Neuronal stem cell (in vitro differentiated cells): Measurements from ENCODE around the gene ATG9B.
A peak's percentile ranks its signal among the peaks of the same experiment; 100 is the strongest.

Experiments
- DNase-seq: peaks from one replicate; pipeline ENCODE4 v3.0.0-alpha.2; 2013; ENCODE audit warnings: low spot score
- H2AFZ ChIP-seq: one replicate; pipeline ENCODE4 v1.6.1; 2013; ENCODE audit warnings: mild to moderate bottlenecking, low read length, inconsistent platforms
- H2AK5ac ChIP-seq: 2 replicates; pipeline ENCODE4 v1.6.1; 2013; ENCODE audit warnings: low read depth, mild to moderate bottlenecking, inconsistent platforms, low read length, moderate library complexity, mixed read lengths
- H2BK120ac ChIP-seq: 2 replicates; pipeline ENCODE4 v1.6.1; 2013; ENCODE audit warnings: low read depth, mild to moderate bottlenecking, inconsistent platforms, low read length, moderate library complexity, mixed read lengths
- H2BK12ac ChIP-seq: one replicate; pipeline ENCODE4 v1.6.1; 2013; ENCODE audit warnings: low read length, inconsistent platforms
- H2BK15ac ChIP-seq: 2 replicates; pipeline ENCODE4 v1.6.1; 2013; ENCODE audit warnings: mild to moderate bottlenecking, low read length, inconsistent platforms, mixed read lengths
- H2BK5ac ChIP-seq: one replicate; pipeline ENCODE4 v1.6.1; 2013; ENCODE audit warnings: inconsistent platforms, mild to moderate bottlenecking, low read length, moderate library complexity
- H3K14ac ChIP-seq: one replicate; pipeline ENCODE4 v1.6.1; 2013; ENCODE audit warnings: low read length, inconsistent platforms
- H3K18ac ChIP-seq: 2 replicates; pipeline ENCODE4 v1.6.1; 2013; ENCODE audit warnings: low read length, inconsistent platforms
- H3K23ac ChIP-seq: 2 replicates; pipeline ENCODE4 v1.6.1; 2013; ENCODE audit warnings: low read depth, mild to moderate bottlenecking, mixed read lengths, low read length, inconsistent platforms; ENCODE audit not compliant: poor library complexity
- H3K27ac ChIP-seq: replicated peaks from 3 replicates; pipeline ENCODE4 v1.5.1; 2013; ENCODE audit warnings: low read length, inconsistent platforms
- H3K27me3 ChIP-seq, 3 experiments: 2 replicates each; pipeline ENCODE4 v1.6.1; 2013; ENCODE audit warnings: low read length in 3 of 3, mild to moderate bottlenecking in 2 of 3, inconsistent platforms in 1 of 3, low read depth in 1 of 3, mixed read lengths in 1 of 3, moderate library complexity in 1 of 3; ENCODE audit not compliant: control insufficient read depth in 3 of 3, insufficient read depth in 3 of 3
- H3K36me3 ChIP-seq, 2 donors: replicated peaks in 1 of 2; 2 replicates each; pipeline ENCODE4 v1.6.1; 2013; ENCODE audit warnings: low read length in 2 of 2; ENCODE audit not compliant: control insufficient read depth in 2 of 2, insufficient read depth in 2 of 2
- H3K4ac ChIP-seq: 2 replicates; pipeline ENCODE4 v1.6.1; 2013; ENCODE audit warnings: inconsistent platforms, mild to moderate bottlenecking, low read length, moderate library complexity
- H3K4me1 ChIP-seq, 2 donors: 1 replicate in 1 of 2; 2 replicates in 1 of 2; pipeline ENCODE4 v1.6.1; 2013; ENCODE audit warnings: low read length in 2 of 2, low read depth in 1 of 2; ENCODE audit not compliant: control insufficient read depth in 2 of 2, insufficient read depth in 1 of 2
- H3K4me2 ChIP-seq: one replicate; pipeline ENCODE4 v1.6.1; 2013; ENCODE audit warnings: mild to moderate bottlenecking, low read length, inconsistent platforms; ENCODE audit not compliant: insufficient read depth, poor library complexity, severe bottlenecking
- H3K4me3 ChIP-seq, 2 donors: 2 replicates each; pipeline ENCODE4 v1.5.1; 2013; ENCODE audit warnings: low read length in 2 of 2, mild to moderate bottlenecking in 2 of 2, inconsistent platforms in 1 of 2, moderate library complexity in 1 of 2
- H3K79me1 ChIP-seq: one replicate; pipeline ENCODE4 v1.6.1; 2013; ENCODE audit warnings: low read depth, mild to moderate bottlenecking, inconsistent platforms, low read length, moderate library complexity
- H3K9ac ChIP-seq: one replicate; pipeline ENCODE4 v1.6.1; 2013; ENCODE audit warnings: mild to moderate bottlenecking, low read depth, low read length, inconsistent platforms; ENCODE audit not compliant: poor library complexity
- H3K9me3 ChIP-seq, 2 donors: replicated peaks in 1 of 2; 2 replicates each; pipeline versions ENCODE3 to v1.6.1; 2013; ENCODE audit warnings: low read length in 2 of 2, mild to moderate bottlenecking in 2 of 2, inconsistent platforms in 1 of 2, low read depth in 1 of 2, mixed read lengths in 1 of 2, moderate library complexity in 1 of 2; ENCODE audit not compliant: control insufficient read depth in 2 of 2, insufficient read depth in 1 of 2
- H4K8ac ChIP-seq: one replicate; pipeline ENCODE4 v1.6.1; 2013; ENCODE audit warnings: low read depth, mild to moderate bottlenecking, inconsistent platforms, low read length, moderate library complexity
- H4K91ac ChIP-seq: one replicate; pipeline ENCODE4 v1.6.1; 2013; ENCODE audit warnings: low read length, low read depth, mild to moderate bottlenecking, inconsistent platforms; ENCODE audit not compliant: poor library complexity
- WGBS, 2 donors: extraction: QIAGEN DNeasy Blood & Tissue Kit; methylation state at CpG; one replicate each; pipeline ENCODE4 v1.1.7; 2013; ENCODE audit warnings: missing lambda C conversion rate in 2 of 2, mixed read lengths in 1 of 2; ENCODE audit not compliant: insufficient read length in 2 of 2, insufficient replicate concordance in 1 of 2; ENCODE audit errors: extremely low coverage in 2 of 2; 5-methylcytosine and 5-hydroxymethylcytosine counted together

Gene ATG9B

GRCh38 chr7:151062111-151062398 is 37.8 kb upstream of the ATG9B start:
- Histone ChIP-seq H2BK12ac (peak overlapping the region; percentile 53), H4K91ac (no peak overlapping the region), H3K4me2 (peak overlapping the region; percentile 64), H3K27ac (no peak overlapping the region), H3K18ac (peak overlapping the region; percentile 90), H3K14ac (peak overlapping the region; percentile 59), H3K79me1 (peaks cover 4% of the 10 kb centered on the region), H2BK5ac (no peak overlapping the region), H3K4me1 (peaks cover 21 to 36% of the 10 kb centered on the region in 2 donors), H2AFZ (no peak overlapping the region), H3K9me3 (no peaks in the 10 kb centered on the region), H3K4ac (peak overlapping the region; percentile 38), H4K8ac (no peak overlapping the region), H3K23ac (peak overlapping the region; percentile 75), H3K27me3 (peaks cover 0 to 20% (median 0%) of the 10 kb centered on the region in 3 experiments), H3K9ac (peak overlapping the region; percentile 73), H3K4me3 (no peak overlapping the region), H2AK5ac (peak overlapping the region; percentile 23), H3K36me3 (peaks cover 18 to 46% of the 10 kb centered on the region in 2 donors), H2BK15ac (peak overlapping the region; percentile 70), H2BK120ac (no peak overlapping the region)
- no CpG with 5 or more reads among the region's 11 CpGs for WGBS, 2 donors
- DNase-seq = no peak

GRCh38 chr7:151061213-151062110 is 37.2 kb upstream of the ATG9B start:
- peaks cover 15 to 40% of the 10 kb centered on the region in 2 donors for H3K36me3 ChIP-seq
- H3K27me3 ChIP-seq = peaks cover 0 to 26% (median 0%) of the 10 kb centered on the region in 3 experiments
- H2BK12ac ChIP-seq = peak overlapping the region; percentile 53
- H3K4ac ChIP-seq = peak overlapping the region; percentile 38
- no peak overlapping the region for H4K8ac ChIP-seq
- no peaks in the 10 kb centered on the region for H3K9me3 ChIP-seq
- H3K14ac ChIP-seq = peak overlapping the region; percentile 59
- peak overlapping the region; percentile 75 for H3K23ac ChIP-seq
- peaks cover 4% of the 10 kb centered on the region for H3K79me1 ChIP-seq
- WGBS, 2 donors = no CpG with 5 or more reads among the region's 33 CpGs
- peak overlapping the region; percentile 73 for H3K9ac ChIP-seq
- H2AFZ ChIP-seq = no peak overlapping the region
- H3K4me2 ChIP-seq = peak overlapping the region; percentile 64
- H3K4me3 ChIP-seq = peak overlapping the region in 1 of 2 donors; percentile 61
- H3K4me1 ChIP-seq = peaks cover 25 to 38% of the 10 kb centered on the region in 2 donors
- DNase-seq = no peak
- no peak overlapping the region for H2BK120ac ChIP-seq
- H2BK5ac ChIP-seq = no peak overlapping the region
- no peak overlapping the region for H3K27ac ChIP-seq
- H2BK15ac ChIP-seq = peak overlapping the region; percentile 70
- H3K18ac ChIP-seq = peak overlapping the region; percentile 90
- peak overlapping the region; percentile 23 for H2AK5ac ChIP-seq
- H4K91ac ChIP-seq = no peak overlapping the region

- H2AFZ ChIP-seq = peak overlapping the region; percentile 82
- peaks cover 25 to 38% of the 10 kb centered on the region in 2 donors for H3K4me1 ChIP-seq
- H3K4me3 ChIP-seq = peak overlapping the region; percentile 61 to 88
- no peaks in the 10 kb centered on the region for H3K9me3 ChIP-seq
- H4K91ac ChIP-seq = no peak overlapping the region
- peak overlapping the region; percentile 87 for H3K9ac ChIP-seq
- peak overlapping the region; percentile 58 for H2BK120ac ChIP-seq
- H2AK5ac ChIP-seq = peak overlapping the region; percentile 4
- peak; percentile 63 for DNase-seq
- H3K79me1 ChIP-seq = peaks cover 4% of the 10 kb centered on the region
- WGBS, 2 donors = no CpG with 5 or more reads among the region's 21 CpGs
- peak overlapping the region; percentile 79 for H2BK12ac ChIP-seq
- H3K27me3 ChIP-seq = peaks cover 0 to 33% (median 0%) of the 10 kb centered on the region in 3 experiments
- peak overlapping the region; percentile 94 for H2BK15ac ChIP-seq
- no peak overlapping the region for H3K27ac ChIP-seq
- peaks cover 13 to 31% of the 10 kb centered on the region in 2 donors for H3K36me3 ChIP-seq
- peak overlapping the region; percentile 76 for H3K4me2 ChIP-seq
- no peak overlapping the region for H3K4ac ChIP-seq
- H4K8ac ChIP-seq = no peak overlapping the region
- H2BK5ac ChIP-seq = no peak overlapping the region
- peak overlapping the region; percentile 94 for H3K18ac ChIP-seq
- H3K14ac ChIP-seq = peak overlapping the region; percentile 4
- peak overlapping the region; percentile 17 for H3K23ac ChIP-seq
Observed at GRCh38 chr7:151060416-151061212, 36.3 kb upstream of the ATG9B start.

GRCh38 chr7:151060113-151060415 is 35.8 kb upstream of the ATG9B start:
- Histone ChIP-seq H3K4ac (no peak overlapping the region), H4K8ac (no peak overlapping the region), H3K4me1 (peaks cover 25 to 38% of the 10 kb centered on the region in 2 donors), H2AK5ac (no peak overlapping the region), H2BK12ac (no peak overlapping the region), H2BK120ac (peak overlapping the region; percentile 58), H3K27ac (no peak overlapping the region), H3K27me3 (peaks cover 0 to 33% (median 0%) of the 10 kb centered on the region in 3 experiments), H3K18ac (peak overlapping the region; percentile 94), H3K14ac (peak overlapping the region; percentile 4), H3K4me3 (peak overlapping the region; percentile 61 to 88), H2BK5ac (peak overlapping the region; percentile 8), H3K79me1 (peaks cover 4% of the 10 kb centered on the region), H3K23ac (peak overlapping the region; percentile 8), H3K36me3 (peaks cover 8 to 26% of the 10 kb centered on the region in 2 donors), H2BK15ac (peak overlapping the region; percentile 94), H3K9me3 (no peaks in the 10 kb centered on the region), H2AFZ (peak overlapping the region; percentile 82), H3K9ac (peak overlapping the region; percentile 87), H4K91ac (no peak overlapping the region), H3K4me2 (peak overlapping the region; percentile 76)
- WGBS, 2 donors = no CpG with 5 or more reads among the region's 17 CpGs
- no peak for DNase-seq
